SJCRH30 (cell line): ENCODE data around the gene LHPP. TPM values are rescaled to one million over a fixed set of nuclear protein-coding genes. Genes with fewer than 3 reads are reported as not detected.
"Not testable (repeated sequence)": the region's sequence is repeated elsewhere in the genome, so short reads cannot be mapped to it uniquely, and the experiment has no call there.

Experiments used
- DNase-seq, 2 experiments: peaks; one replicate each; pipeline ENCODE4 v3.0.0-alpha.2; 2015 to 2020
- H3K27ac ChIP-seq: fragments of 250-450 bp; sonication (Bioruptor Pico); 2 replicates; pipeline ENCODE4 v1.5.1; 2020; ENCODE audit warnings: mild to moderate bottlenecking, moderate library complexity
- H3K27me3 ChIP-seq: fragments of 250-450 bp; sonication (Bioruptor Pico); 2 replicates; pipeline ENCODE4 v1.5.1; 2020; ENCODE audit warnings: mild to moderate bottlenecking, moderate library complexity
- H3K36me3 ChIP-seq: fragments of 250-450 bp; sonication (Bioruptor Pico); 2 replicates; pipeline ENCODE4 v1.5.1; 2020; ENCODE audit warnings: mild to moderate bottlenecking, moderate library complexity
- H3K4me1 ChIP-seq: fragments of 250-450 bp; sonication (Bioruptor Pico); 2 replicates; pipeline ENCODE4 v1.5.1; 2020; ENCODE audit warnings: mild to moderate bottlenecking, moderate library complexity
- H3K4me3 ChIP-seq: fragments of 250-450 bp; sonication (Bioruptor Pico); 2 replicates; pipeline ENCODE4 v1.5.1; 2020; ENCODE audit warnings: mild to moderate bottlenecking, moderate library complexity
- H3K9me3 ChIP-seq: fragments of 250-450 bp; sonication (Bioruptor Pico); replicated peaks from 2 replicates; pipeline ENCODE4 v1.5.1; 2020; ENCODE audit warnings: mild to moderate bottlenecking, moderate library complexity
- total RNA-seq: library from RNA; depleted of rRNA; stranded (reverse); fragments of >200 nt; shearing (Covaris generic); gene quantifications from 2 replicates; pipeline ENCODE4 v1.2.3, GENCODE V29; 2014

Gene LHPP
- total RNA-seq, 1 experiment from 2014 or later = 2.9 TPM

GRCh38 chr10:124546957-124547646, 85.5 kb downstream of the LHPP start:
- Histone ChIP-seq H3K9me3 (no peaks in the 10 kb centered on the region), H3K4me1 (no peaks in the 10 kb centered on the region), H3K36me3 (no peaks in the 10 kb centered on the region), H3K27me3 (no peaks in the 10 kb centered on the region; the same call in 1 of the 2 replicates), H3K4me3 (no peak overlapping the region), H3K27ac (no peak overlapping the region)
- no peak for DNase-seq

- Histone ChIP-seq H3K9me3 (no peaks in the 10 kb centered on the region), H3K36me3 (no peaks in the 10 kb centered on the region), H3K27ac (no peak overlapping the region), H3K4me1 (no peaks in the 10 kb centered on the region), H3K4me3 (no peak overlapping the region), H3K27me3 (no peaks in the 10 kb centered on the region; the same call in 1 of the 2 replicates)
- no peak for DNase-seq
Observed at GRCh38 chr10:124547647-124548168, 86.1 kb downstream of the LHPP start.

- not testable (repeated sequence) for H3K36me3 ChIP-seq, H3K27me3 ChIP-seq, H3K4me3 ChIP-seq, H3K27ac ChIP-seq, H3K9me3 ChIP-seq, H3K4me1 ChIP-seq, DNase-seq
Observed at GRCh38 chr10:124549171-124549570, 87.5 kb downstream of the LHPP start.

- no peak overlapping the region for H3K4me3 ChIP-seq
- H3K9me3 ChIP-seq = no peaks in the 10 kb centered on the region
- no peak overlapping the region for H3K27ac ChIP-seq
- DNase-seq = no peak
- H3K4me1 ChIP-seq = no peaks in the 10 kb centered on the region
- H3K27me3 ChIP-seq = no peaks in the 10 kb centered on the region; the same call in 1 of the 2 replicates
- no peaks in the 10 kb centered on the region for H3K36me3 ChIP-seq
Observed at GRCh38 chr10:124550293-124551034, 88.8 kb downstream of the LHPP start.

- Histone ChIP-seq H3K27ac (no peak overlapping the region), H3K4me3 (no peak overlapping the region), H3K9me3 (no peaks in the 10 kb centered on the region), H3K4me1 (no peaks in the 10 kb centered on the region), H3K27me3 (no peaks in the 10 kb centered on the region; the same call in 1 of the 2 replicates), H3K36me3 (no peaks in the 10 kb centered on the region)
- no peak for DNase-seq
Observed at GRCh38 chr10:124551097-124551496, 89.5 kb downstream of the LHPP start.

- Histone ChIP-seq H3K4me1 (no peaks in the 10 kb centered on the region), H3K36me3 (no peaks in the 10 kb centered on the region), H3K9me3 (no peaks in the 10 kb centered on the region), H3K4me3 (no peak overlapping the region), H3K27me3 (no peaks in the 10 kb centered on the region; the same call in 1 of the 2 replicates), H3K27ac (no peak overlapping the region)
- peak; percentile 20 to 56 for DNase-seq
Observed at GRCh38 chr10:124551755-124552154, 90.1 kb downstream of the LHPP start.

GRCh38 chr10:124552691-124553276, 91.2 kb downstream of the LHPP start:
- Histone ChIP-seq H3K4me3 (no peak overlapping the region), H3K4me1 (no peaks in the 10 kb centered on the region), H3K27me3 (no peaks in the 10 kb centered on the region; the same call in 1 of the 2 replicates), H3K27ac (no peak overlapping the region), H3K36me3 (no peaks in the 10 kb centered on the region), H3K9me3 (no peaks in the 10 kb centered on the region)
- no peak for DNase-seq

GRCh38 chr10:124554085-124554858, 92.6 kb downstream of the LHPP start:
- Histone ChIP-seq H3K27ac (no peak overlapping the region), H3K9me3 (no peaks in the 10 kb centered on the region), H3K4me1 (no peaks in the 10 kb centered on the region), H3K4me3 (no peak overlapping the region), H3K36me3 (no peaks in the 10 kb centered on the region), H3K27me3 (no peaks in the 10 kb centered on the region; the same call in 1 of the 2 replicates)
- no peak for DNase-seq

- H3K9me3 ChIP-seq = no peaks in the 10 kb centered on the region
- no peak overlapping the region for H3K27ac ChIP-seq
- no peaks in the 10 kb centered on the region for H3K4me1 ChIP-seq
- H3K27me3 ChIP-seq = no peaks in the 10 kb centered on the region
- H3K36me3 ChIP-seq = no peaks in the 10 kb centered on the region
- no peak overlapping the region for H3K4me3 ChIP-seq
- DNase-seq = no peak
Observed at GRCh38 chr10:124557167-124557566, 95.5 kb downstream of the LHPP start.

- no peak for DNase-seq
- Histone ChIP-seq H3K27ac (no peak overlapping the region), H3K4me3 (no peak overlapping the region), H3K4me1 (no peaks in the 10 kb centered on the region), H3K9me3 (no peaks in the 10 kb centered on the region), H3K36me3 (no peaks in the 10 kb centered on the region), H3K27me3 (no peaks in the 10 kb centered on the region)
Observed at GRCh38 chr10:124557648-124558338, 96.2 kb downstream of the LHPP start.

- Histone ChIP-seq H3K4me1 (no peaks in the 10 kb centered on the region), H3K9me3 (no peaks in the 10 kb centered on the region), H3K36me3 (no peaks in the 10 kb centered on the region), H3K4me3 (no peak overlapping the region), H3K27ac (no peak overlapping the region), H3K27me3 (no peaks in the 10 kb centered on the region)
- no peak for DNase-seq
Observed at GRCh38 chr10:124558339-124559321, 97.0 kb downstream of the LHPP start.

- no peaks in the 10 kb centered on the region for H3K27me3 ChIP-seq
- no peaks in the 10 kb centered on the region for H3K4me1 ChIP-seq
- DNase-seq = no peak
- no peak overlapping the region for H3K27ac ChIP-seq
- H3K36me3 ChIP-seq = no peaks in the 10 kb centered on the region
- no peak overlapping the region for H3K4me3 ChIP-seq
- H3K9me3 ChIP-seq = no peaks in the 10 kb centered on the region
Observed at GRCh38 chr10:124559372-124560132, 97.9 kb downstream of the LHPP start.
